Measurements from ENCODE around the gene C1orf105. TPM values are rescaled to one million over a fixed set of nuclear protein-coding genes. Genes with fewer than 3 reads are reported as not detected.

C1orf105 gene, protein sequence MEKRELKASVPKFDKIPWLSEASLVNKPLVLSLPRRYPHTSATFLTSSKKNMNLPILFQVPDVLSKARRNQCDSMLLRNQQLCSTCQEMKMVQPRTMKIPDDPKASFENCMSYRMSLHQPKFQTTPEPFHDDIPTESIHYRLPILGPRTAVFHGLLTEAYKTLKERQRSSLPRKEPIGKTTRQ
- not detected in 2 replicates for total RNA-seq

DNA sequence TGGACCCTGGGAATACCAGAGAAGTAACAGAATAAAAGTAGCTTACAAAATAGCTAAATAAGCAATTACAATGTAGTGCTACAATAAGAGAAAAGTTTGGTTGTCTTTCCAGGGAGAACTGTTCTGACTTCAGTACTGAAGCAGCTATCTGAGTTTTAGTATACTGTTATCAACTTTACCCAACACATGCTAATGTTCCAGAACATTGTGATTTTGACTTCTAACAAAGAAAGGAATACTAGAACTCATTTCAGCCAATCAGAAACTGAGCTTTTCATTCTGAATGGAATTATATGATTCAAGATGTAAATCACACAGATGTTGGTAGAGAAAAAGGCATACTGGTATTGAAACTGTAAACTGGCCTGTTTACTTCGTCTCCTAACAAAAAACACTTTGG lies at the start of gene C1orf105:
C1orf105 (plus strand) TSS at position 301 of the 400 bp plus-strand sequence. CDS start 201 bp downstream, outside the sequence.

DNA sequence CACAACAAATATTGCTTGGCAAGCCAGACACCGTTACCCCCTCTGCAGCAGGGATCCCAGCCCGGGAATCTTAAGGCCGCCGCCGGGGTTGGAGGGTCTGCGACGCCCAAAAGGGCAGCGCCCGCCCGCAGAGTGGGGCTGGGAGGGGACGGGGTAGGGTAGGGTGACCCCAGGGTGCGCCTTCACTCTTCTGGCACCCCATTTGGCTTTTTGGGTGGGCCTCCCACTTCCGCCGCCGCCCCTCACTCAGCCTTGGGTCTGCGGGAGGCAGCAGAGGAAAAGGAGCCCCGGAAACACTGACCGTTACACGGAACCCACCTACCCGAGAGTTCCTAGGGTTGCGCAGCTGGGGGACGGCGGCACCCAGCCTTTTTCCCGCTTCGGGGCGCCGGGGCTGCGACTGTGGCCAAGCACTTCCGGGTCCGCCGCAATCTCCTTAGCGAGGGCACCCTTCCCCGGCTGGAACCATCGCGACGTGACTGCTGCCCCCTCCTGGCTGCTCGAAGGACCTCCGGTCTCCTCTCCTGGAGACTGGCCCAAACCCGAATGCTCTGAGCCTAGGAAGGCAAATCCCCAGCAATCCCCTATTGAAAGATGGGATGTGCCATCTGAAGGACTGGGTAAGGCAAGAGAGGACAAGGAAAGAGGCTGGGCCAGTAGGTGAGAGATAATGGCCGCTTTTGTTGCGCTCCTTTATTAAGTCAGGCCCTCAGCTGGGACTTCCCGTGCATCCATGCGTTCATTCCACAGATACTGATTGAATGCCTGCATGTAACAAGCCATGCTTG lies 23.4 kb downstream of the C1orf105 start, which contains the start of gene PIGC:
PIGC (minus strand) TSS at position 404 of the 788 bp plus-strand sequence. CDS start 1,447 bp downstream, outside the sequence.

Other genes with a start within 250 kb of the C1orf105 start
- 19.4 and 20.8 TPM in 2 replicates for gene PIGC, start 23.4 kb downstream of the C1orf105 start, total RNA-seq
- gene SUCO, start 112.5 kb downstream of the C1orf105 start, total RNA-seq, result 13.4 and 21.0 TPM in 2 replicates
- gene FASLG, start 238.4 kb downstream of the C1orf105 start, total RNA-seq, result not detected in 2 replicates